Measurements from ENCODE around the gene RANBP3.

RANBP3 gene

DNA sequence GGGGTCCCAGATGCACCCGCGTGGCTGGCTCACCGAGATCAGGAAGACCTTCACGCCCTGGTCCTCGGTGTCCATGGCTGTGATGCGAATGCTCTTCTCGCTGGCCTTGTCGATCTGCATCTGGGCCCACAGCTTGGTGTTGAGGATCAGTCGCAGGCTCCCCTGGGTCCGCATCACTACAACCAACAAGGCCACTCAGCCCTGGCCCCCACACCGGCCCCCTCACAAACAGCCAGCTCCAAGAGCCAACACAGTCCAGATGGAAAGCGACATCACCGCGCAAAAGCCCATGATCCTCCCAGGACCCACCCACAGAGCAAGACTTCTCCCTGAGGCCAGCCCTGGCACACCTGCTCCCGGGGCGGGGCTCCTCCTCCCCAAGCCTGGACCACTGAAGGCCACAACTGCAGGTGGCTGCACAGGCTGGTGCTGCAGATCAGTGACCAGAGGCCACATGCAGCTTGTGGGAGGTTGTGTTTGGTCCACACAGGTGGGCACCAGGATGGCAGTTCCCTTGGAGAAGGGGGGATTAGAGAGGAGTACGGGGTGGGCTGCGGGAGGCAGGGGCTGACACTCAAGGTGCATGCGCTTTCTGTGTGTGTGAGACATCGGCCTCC lies 59.4 kb downstream of the RANBP3 start:
- no peak for DNase-seq

- no peak for DNase-seq
Observed at GRCh38 chr19:5917431-5918107, 60.4 kb downstream of the RANBP3 start.

- no peak for DNase-seq
Observed at GRCh38 chr19:5916181-5916708, 61.7 kb downstream of the RANBP3 start.

DNA sequence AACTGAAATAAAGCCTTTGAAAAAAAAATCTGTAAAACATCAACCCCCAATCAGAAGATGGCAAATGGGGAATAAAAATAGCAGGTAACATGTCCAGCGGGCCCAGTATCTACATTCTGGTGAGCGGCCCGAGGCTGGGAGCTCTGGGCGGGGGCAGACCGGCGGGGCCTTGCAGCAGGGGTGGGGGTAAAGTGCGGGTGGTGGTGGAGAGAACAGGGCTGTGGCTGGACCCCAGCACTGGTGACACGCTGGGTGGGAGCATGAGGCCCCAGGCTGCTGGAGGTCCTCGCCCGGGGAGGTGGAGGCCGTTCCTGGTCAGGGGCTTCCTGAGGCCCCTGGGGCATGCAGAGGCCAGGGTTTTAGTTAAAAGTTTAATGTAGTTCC lies 62.2 kb downstream of the RANBP3 start:
- DNase-seq: no peak

- no peak for DNase-seq
Observed at GRCh38 chr19:5914946-5915781, 62.8 kb downstream of the RANBP3 start.

DNA sequence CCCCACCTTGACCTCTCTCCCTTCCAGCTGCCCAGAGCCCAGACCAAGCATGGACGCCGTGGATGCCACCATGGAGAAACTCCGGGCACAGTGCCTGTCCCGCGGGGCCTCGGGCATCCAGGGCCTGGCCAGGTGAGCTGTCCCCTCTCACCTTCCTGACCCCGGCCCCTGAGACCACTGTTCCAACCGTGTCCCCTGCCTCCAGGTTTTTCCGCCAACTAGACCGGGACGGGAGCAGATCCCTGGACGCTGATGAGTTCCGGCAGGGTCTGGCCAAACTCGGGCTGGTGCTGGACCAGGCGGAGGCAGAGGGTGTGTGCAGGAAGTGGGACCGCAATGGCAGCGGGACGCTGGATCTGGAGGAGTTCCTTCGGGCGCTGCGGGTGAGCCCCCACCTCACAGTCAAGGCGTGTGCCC lies 63.6 kb downstream of the RANBP3 start:
- no peak for DNase-seq

GRCh38 chr19:5913739-5914357 lies 64.1 kb downstream of the RANBP3 start, which contains the start of gene CAPS:
Gene CAPS, plus strand, starts transcription at chr19:5914254. Its CDS starts 153 bp downstream, at chr19:5914407.
- DNase-seq: no peak

GRCh38 chr19:5911366-5911765 lies 66.6 kb downstream of the RANBP3 start:
- no peak for DNase-seq

GRCh38 chr19:5910638-5910907 lies 67.4 kb downstream of the RANBP3 start:
- DNase-seq: no peak

DNA sequence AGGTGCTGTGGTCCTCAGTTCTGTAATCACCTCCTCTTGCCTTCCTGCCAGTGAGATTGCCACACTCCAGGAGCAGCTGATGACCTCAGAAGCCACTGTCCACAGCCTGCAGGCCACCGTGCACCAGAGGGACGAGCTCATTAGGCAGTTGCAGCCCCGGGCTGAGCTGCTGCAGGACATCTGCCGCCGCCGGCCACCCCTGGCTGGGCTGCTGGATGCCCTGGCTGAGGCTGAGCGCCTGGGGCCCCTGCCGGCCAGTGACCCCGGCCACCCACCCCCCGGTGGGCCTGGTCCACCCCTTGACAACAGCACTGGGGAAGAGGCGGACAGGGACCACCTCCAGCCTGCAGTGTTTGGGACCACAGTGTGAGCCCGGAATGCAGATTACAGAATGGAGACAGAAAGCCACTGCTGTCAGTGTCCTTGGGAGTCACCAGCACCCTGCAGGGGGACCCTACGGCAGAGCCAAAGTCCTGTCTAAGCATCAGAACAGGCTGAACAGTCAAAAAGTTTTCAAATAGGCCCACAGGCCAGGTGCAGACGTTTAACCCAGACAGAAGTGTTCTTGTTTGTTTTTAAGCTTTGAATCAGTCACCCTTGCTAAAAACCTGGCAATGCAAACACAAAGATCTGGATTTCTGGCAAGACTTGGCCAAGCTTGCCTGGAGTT lies 69.0 kb downstream of the RANBP3 start:
- DNase-seq: no peak

DNA sequence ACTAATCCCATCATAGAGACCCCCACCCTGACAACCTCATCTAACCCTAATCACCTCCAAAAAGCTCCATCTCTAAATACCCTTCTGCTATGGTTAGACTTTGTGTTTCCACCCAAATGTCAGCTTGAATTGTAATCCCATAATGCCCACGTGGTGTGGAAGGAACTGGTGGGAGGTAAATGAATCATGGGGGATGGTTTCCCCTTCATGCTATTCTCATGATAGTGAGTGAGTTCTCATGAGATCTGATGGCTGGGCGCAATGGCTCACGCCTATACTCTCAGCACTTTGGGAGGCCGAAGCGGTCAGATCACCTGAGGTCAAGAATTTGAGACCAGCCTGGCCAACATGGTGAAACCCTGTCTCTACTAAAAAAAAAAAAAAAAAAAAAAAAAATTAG lies 70.7 kb downstream of the RANBP3 start:
- no peak for DNase-seq

- DNase-seq: no peak
Observed at GRCh38 chr19:5905114-5905778, 72.7 kb downstream of the RANBP3 start.

DNA sequence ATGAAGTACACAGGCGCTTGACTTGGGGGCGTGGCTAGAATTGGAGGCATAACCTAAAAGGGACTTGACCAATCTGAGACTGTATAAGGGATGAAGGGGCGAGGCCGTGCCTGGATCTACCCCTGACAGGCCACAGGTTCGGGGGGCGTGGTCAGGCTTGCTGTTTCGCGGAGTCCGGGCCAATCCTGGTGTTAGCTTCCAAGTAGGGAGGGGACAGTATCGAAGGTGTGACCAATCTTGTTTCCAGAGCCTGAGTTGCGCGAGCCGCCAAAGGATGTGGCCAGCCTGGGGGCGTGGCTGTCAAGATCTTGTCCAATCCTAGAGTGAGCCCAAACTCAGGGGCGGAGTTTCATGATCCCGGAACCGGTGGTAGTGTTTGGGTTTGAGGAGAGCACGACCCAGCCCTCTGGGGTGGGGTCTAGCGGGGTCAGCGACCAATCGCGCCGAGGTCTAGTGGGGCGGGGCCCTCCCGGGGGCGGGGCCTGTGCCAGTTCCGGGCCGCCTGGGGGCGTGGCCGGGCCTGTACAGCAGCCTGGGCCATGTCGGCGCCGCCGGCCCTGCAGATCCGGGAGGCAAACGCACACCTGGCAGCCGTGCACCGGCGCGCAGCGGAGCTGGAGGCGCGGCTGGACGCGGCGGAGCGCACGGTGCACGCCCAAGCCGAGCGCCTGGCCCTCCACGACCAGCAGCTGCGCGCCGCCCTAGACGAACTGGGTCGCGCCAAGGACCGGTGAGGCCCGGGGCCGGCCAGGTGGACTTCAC lies 73.4 kb downstream of the RANBP3 start, which contains the start of gene VMAC:
TSS of gene VMAC (plus strand) at position 521 of the 762 bp plus-strand sequence. CDS start at position 540, 19 bp downstream.
- peak; percentile 99 for DNase-seq

GRCh38 chr19:5903624-5904351 lies 74.2 kb downstream of the RANBP3 start, which contains the start of gene NDUFA11:
Gene NDUFA11, minus strand, starts transcription at chr19:5903790. Its CDS starts 82 bp downstream, at chr19:5903708.
- DNase-seq: peak; percentile 88

DNA sequence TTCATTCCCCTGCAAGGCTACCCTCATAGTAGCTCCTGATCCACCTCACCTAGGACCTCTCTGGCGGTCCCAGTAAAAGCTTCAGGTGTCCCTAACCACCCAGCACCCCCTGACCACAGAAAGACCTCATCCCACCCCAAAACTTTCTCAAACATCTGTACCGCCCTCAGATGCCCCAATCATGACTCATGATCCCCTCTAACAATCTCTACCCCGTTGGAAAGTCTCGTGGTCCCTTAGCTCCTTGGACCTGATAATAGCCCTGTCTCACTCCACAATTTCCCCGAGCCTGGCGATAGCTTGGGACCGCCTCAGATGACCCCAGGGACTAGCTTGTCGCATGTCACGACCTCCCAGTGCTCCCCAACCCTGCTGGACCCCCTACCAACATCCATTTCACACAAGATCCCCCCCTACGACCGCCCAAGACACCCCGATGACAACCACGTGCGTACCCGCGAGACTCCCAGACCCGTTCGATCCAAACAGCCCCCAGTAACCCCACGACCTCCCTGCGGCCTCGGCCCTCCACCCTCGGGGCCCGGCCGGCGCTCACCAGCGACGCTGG lies 74.8 kb downstream of the RANBP3 start:
- no peak for DNase-seq

- no peak for DNase-seq
Observed at GRCh38 chr19:5900976-5901375, 77.0 kb downstream of the RANBP3 start.

GRCh38 chr19:5899728-5900526 lies 78.0 kb downstream of the RANBP3 start:
- no peak for DNase-seq

DNA sequence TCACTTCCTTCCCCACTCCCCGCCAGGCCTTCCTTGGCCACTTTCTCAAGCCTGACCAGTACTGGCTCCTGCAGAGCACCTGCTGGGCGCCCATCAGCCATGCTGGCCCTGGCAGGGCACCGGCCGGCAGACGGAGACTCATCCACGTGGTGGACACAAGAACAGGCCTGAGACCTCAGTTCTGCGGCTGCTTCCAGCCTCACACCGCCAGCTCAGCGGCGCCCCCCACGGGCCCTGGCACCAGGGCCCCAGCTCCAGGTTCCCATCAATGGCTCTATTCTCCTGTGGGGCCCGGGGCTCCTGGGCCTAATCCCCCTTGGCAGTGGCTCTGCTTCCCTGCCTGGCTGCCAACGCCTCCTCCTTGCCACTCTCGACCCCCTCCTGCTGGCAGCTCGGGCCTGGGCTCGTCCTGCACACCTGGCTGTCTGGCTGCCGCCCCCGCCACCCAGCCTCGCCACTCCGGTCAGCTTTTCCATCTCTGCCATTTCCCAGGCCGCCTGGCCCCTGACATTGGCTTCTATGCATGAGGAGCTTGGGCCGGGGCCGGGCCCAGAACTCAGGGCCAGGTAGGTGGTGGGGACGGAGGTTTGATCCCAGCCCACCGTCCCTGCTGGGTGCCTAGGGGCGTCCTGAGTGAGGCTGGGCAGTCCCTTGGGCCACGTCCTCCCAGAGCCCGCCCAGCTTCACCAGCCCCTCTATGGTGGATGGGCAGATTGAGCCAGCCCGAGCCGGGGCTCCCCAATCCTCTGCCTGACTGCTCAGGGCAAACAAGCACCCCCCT lies 80.6 kb downstream of the RANBP3 start:
- no peak for DNase-seq

Measured in DMS79 treated with DMSO at 0.1 percent for 48 hours (cell line).